ENCODE data around the gene TEX35. TPM values are rescaled to one million over a fixed set of nuclear protein-coding genes. Genes with fewer than 3 reads are reported as not detected.

The TEX35 gene
- total and polyA plus RNA-seq, 3 donors from 2014 or later, result 32.1 to 131 (median 69.9) TPM

- intact Hi-C loops (cut with DNase I; ENCODE audit: low total_unique reads), result loop anchor here (5.0 kb wide), 1 partner anchor 212 kb away; no protein-coding TSS in a partner anchor
- no peak for DNase-seq
- WGBS, 2 donors, result 70 to 76% methylated on average over 7 of the region's 7 CpGs
Observed at GRCh38 chr1:178540646-178541045, 27.7 kb downstream of the TEX35 start.

DNA sequence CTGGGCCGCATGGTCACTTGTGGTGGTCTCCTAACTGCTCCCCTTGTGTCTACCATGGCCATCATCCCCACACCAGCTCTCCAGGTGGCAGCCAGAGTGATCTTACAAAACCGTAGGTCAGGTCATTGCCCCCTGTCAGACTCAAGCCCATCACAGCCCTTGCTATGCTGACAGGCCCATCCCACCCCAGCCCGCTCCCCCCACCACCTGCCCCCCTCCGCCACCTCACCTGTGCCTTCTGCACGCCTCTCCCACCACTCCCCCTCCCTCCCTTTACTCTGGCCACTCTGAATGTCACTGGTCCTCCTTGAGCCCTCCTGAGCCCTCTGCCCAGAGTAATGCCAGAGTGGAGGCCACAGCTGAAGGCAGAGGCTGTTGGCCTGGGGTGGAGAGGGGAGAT, 28.5 kb downstream of the TEX35 start:
- WGBS, 2 donors, result 75 to 77% methylated on average over 5 of the region's 5 CpGs
- H3K4me3 ChIP-seq, result no peak overlapping the region
- H3K4me1 ChIP-seq, result no peaks in the 10 kb centered on the region
- H3K9me3 ChIP-seq, result no peaks in the 10 kb centered on the region
- H3K27ac ChIP-seq, result no peak overlapping the region
- no peaks in the 10 kb centered on the region for H3K36me3 ChIP-seq (ENCODE audit: low read depth, missing control alignments)
- no peaks in the 10 kb centered on the region for H3K27me3 ChIP-seq
- no peak for TF ChIP-seq POLR2A (IDR thresholded peaks at IDR 0.05)
- TF ChIP-seq, protein P1, sequence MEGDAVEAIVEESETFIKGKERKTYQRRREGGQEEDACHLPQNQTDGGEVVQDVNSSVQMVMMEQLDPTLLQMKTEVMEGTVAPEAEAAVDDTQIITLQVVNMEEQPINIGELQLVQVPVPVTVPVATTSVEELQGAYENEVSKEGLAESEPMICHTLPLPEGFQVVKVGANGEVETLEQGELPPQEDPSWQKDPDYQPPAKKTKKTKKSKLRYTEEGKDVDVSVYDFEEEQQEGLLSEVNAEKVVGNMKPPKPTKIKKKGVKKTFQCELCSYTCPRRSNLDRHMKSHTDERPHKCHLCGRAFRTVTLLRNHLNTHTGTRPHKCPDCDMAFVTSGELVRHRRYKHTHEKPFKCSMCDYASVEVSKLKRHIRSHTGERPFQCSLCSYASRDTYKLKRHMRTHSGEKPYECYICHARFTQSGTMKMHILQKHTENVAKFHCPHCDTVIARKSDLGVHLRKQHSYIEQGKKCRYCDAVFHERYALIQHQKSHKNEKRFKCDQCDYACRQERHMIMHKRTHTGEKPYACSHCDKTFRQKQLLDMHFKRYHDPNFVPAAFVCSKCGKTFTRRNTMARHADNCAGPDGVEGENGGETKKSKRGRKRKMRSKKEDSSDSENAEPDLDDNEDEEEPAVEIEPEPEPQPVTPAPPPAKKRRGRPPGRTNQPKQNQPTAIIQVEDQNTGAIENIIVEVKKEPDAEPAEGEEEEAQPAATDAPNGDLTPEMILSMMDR (IDR thresholded peaks at IDR 0.05), result no peak
- intact Hi-C loops (cut with DNase I; ENCODE audit: low total_unique reads), result loop anchor here (5.0 kb wide), 1 partner anchor 211 kb away; no protein-coding TSS in a partner anchor
- DNase-seq, result no peak

More at GRCh38 chr1:178540646-178541045, 27.7 kb downstream of the TEX35 start:
- Histone ChIP-seq H3K9me3 (no peaks in the 10 kb centered on the region), H3K4me1 (no peaks in the 10 kb centered on the region), H3K4me3 (no peak overlapping the region), H3K27me3 (no peaks in the 10 kb centered on the region), H3K27ac (no peak overlapping the region), H3K36me3 (ENCODE audit: low read depth, missing control alignments) (no peaks in the 10 kb centered on the region)
- TF ChIP-seq POLR2A (IDR thresholded peaks at IDR 0.05), result no peak
- TF ChIP-seq, protein P1 (IDR thresholded peaks at IDR 0.05), result no peak

DNA sequence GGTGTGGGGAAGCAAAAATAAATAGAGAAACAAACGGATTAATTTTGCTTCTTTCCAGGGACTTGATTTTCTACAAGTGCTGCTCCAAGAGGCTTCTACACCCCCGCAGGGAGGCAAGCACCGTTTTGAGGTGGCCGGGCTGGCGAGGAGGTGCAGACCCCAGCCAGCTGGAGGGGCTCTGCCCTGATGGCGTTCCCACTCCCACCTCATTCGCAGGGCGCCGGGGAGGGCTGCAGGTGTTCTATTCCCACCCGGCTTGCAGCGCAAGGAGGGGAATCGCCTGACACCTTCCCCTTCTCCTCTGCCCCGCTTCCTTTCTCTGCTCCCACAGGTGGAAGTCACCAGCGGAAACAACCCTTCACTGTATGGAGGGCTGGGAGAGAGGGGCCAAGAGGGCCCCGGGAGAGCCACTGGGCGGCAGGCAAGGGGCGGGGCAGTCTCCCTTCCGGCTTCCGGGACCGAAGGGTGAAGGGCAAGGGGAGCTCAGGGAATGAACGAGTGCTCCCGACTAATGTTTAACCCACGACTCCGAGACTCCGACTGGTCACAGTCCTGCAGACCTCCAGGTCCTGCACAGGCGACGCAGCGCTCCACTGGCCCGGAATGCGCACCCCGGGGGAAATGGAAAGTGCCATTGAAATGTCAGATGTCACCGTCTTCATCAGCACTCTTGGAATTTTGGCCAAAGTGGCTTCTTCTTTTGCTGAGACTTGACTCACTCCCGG, 29.1 kb downstream of the TEX35 start:
- DNase-seq, result peak; percentile 55
- Histone ChIP-seq H3K27me3 (no peaks in the 10 kb centered on the region), H3K4me1 (no peaks in the 10 kb centered on the region), H3K9me3 (no peaks in the 10 kb centered on the region), H3K27ac (peak overlapping the region; percentile 52 to 74), H3K4me3 (peak overlapping the region; percentile 63 to 88), H3K36me3 (ENCODE audit: low read depth, missing control alignments) (no peaks in the 10 kb centered on the region)
- TF ChIP-seq POLR2A (IDR thresholded peaks at IDR 0.05), result no peak
- TF ChIP-seq, protein P1 (IDR thresholded peaks at IDR 0.05), result no peak
- WGBS, 2 donors, result 6% methylated on average over 15 to 33 of the region's 33 CpGs
- intact Hi-C loops (cut with DNase I; ENCODE audit: low total_unique reads), result loop anchor here (5.0 kb wide), 1 partner anchor 210 kb away; no protein-coding TSS in a partner anchor

DNA sequence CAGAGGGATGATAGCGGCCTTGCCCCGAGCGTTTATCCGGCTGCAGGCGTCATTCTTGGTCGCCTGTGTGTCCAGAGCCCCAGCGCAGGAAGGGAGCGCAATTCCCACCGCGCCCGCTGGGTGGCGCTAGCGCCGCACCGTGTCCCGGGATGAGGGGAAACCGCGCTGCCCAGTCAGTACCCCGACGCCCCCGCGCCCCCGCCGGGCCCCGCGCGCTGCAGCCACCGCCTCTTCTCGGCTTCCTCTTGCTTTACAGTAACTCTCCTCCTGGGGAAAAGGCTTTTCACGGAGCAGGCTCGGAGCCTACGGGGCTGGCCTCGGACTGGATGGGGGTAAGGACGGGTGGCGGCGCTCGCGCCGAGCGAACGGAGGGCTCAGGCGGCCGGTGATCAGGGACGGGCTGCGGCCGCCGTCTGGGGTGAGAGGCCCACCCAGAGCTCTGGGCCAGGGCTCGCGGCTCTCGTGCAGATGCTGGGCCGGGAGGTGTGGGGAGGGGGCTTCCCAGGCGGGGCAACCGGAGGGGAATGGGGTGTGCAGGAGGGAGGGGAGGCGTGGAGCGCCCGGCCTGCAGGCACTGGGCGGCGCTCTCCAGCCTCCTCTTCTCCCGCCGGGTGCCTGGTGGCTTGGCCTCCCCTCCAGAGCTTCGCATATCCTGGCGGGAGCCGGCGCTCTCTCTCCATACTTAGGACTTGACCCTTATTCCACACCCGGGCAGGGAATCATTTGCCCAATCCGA, 29.8 kb downstream of the TEX35 start:
- Histone ChIP-seq H3K27ac (peak overlapping the region; percentile 52 to 74), H3K9me3 (no peaks in the 10 kb centered on the region), H3K27me3 (no peaks in the 10 kb centered on the region), H3K4me3 (peak overlapping the region; percentile 63 to 88), H3K4me1 (no peaks in the 10 kb centered on the region), H3K36me3 (ENCODE audit: low read depth, missing control alignments) (no peaks in the 10 kb centered on the region)
- peak; percentile 93 for DNase-seq
- TF ChIP-seq, protein P1 (IDR thresholded peaks at IDR 0.05), result peak; percentile 97 to 99 (median 97)
- TF ChIP-seq POLR2A (IDR thresholded peaks at IDR 0.05), result no peak
- intact Hi-C loops (cut with DNase I; ENCODE audit: low total_unique reads), result loop anchor here (5.0 kb wide), 1 partner anchor 210 kb away; no protein-coding TSS in a partner anchor
- WGBS, 2 donors, result 0% methylated on average over 9 to 58 of the region's 66 CpGs

All from testis (tissue), 3 donors.